Activated CD4-positive, alpha-beta memory T cell treated with anti-CD3 and anti-CD28 coated beads, Interleukin-2, amount 10 ng/mL, durations not matched to agents 7 days and 5 days (primary cell): Measurements from ENCODE around the gene IL11. TPM values are rescaled to one million over a fixed set of nuclear protein-coding genes. Genes with fewer than 3 reads are reported as not detected.

ENCODE experiments used
- CTCF ChIA-PET: fragments of 350-600 bp; sonication (Branson Sonifier 250); formaldehyde crosslinking; loops from one replicate; lab custom pipeline; 2021; ENCODE audit warnings: antibody characterized with exemption, inconsistent platforms; lab: Charles Lee
- POLR2A ChIA-PET: fragments of 350-600 bp; sonication (Branson Sonifier 250); formaldehyde crosslinking; loops from one replicate; lab custom pipeline; 2021; ENCODE audit warnings: antibody characterized with exemption; lab: Charles Lee
- DNase-seq: peaks from one replicate; pipeline ENCODE4 v3.0.0-alpha.2; 2020
- H3K27ac Mint-ChIP-seq: one replicate; pipeline ENCODE4 v1.8.0; 2021; ENCODE audit warnings: mild to moderate bottlenecking, mixed read lengths
- H3K27me3 Mint-ChIP-seq: one replicate; pipeline ENCODE4 v1.8.0; 2021; ENCODE audit warnings: mixed read lengths
- H3K36me3 Mint-ChIP-seq: one replicate; pipeline ENCODE4 v1.8.0; 2021; ENCODE audit warnings: low read depth, mixed read lengths
- H3K4me1 Mint-ChIP-seq: one replicate; pipeline ENCODE4 v1.8.0; 2021; ENCODE audit warnings: mixed read lengths
- H3K4me3 Mint-ChIP-seq: one replicate; pipeline ENCODE4 v1.8.0; 2021; ENCODE audit warnings: mild to moderate bottlenecking, mixed read lengths
- H3K9me3 Mint-ChIP-seq: one replicate; pipeline ENCODE4 v1.8.0; 2021; ENCODE audit warnings: mixed read lengths
- total RNA-seq, 2 experiments: library from RNA; stranded (reverse); gene quantifications; one replicate each; pipeline ENCODE4 v1.2.3, GENCODE V29; 2021

The IL11 gene
- total RNA-seq, 2 experiments from 2014 or later = 0.48 TPM; not detected in 1

- DNase-seq = no peak
- Mint-ChIP-seq H3K9me3 (no peaks in the 10 kb centered on the region), H3K36me3 (peaks cover 58% of the 10 kb centered on the region), H3K27ac (no peak overlapping the region), H3K4me1 (peaks cover 48% of the 10 kb centered on the region), H3K27me3 (no peaks in the 10 kb centered on the region), H3K4me3 (peak overlapping the region; percentile 13)
- POLR2A ChIA-PET = interaction anchor here (10.0 kb wide), 1 partner anchor 12 kb away, joined by 224 read pairs; the partner anchor contains the start of gene UBE2S
- CTCF ChIA-PET = no interaction called here
Measured at GRCh38 chr19:55389386-55390317, 19.4 kb upstream of the IL11 start.

- ChIA-PET CTCF (interaction anchor here (1.7 kb wide), 1 partner anchor 30 kb away, joined by 5 read pairs; no protein-coding TSS in a partner anchor), POLR2A (interaction anchor here (0.8 to 10.0 kb wide), 4 partner anchors 14 to 133 kb away, joined by 3 to 224 read pairs (median 12); partner anchors contain the start of genes KMT5C and UBE2S)
- no peaks in the 10 kb centered on the region for H3K9me3 Mint-ChIP-seq
- H3K36me3 Mint-ChIP-seq = peaks cover 58% of the 10 kb centered on the region
- no peaks in the 10 kb centered on the region for H3K27me3 Mint-ChIP-seq
- H3K27ac Mint-ChIP-seq = no peak overlapping the region
- peak overlapping the region; percentile 100 for H3K4me3 Mint-ChIP-seq
- DNase-seq = no peak
- peaks cover 58% of the 10 kb centered on the region for H3K4me1 Mint-ChIP-seq
Measured at GRCh38 chr19:55387736-55388497, 17.7 kb upstream of the IL11 start.

- no peak for DNase-seq
- POLR2A ChIA-PET = interaction anchor here (1.1 to 10.0 kb wide), 7 partner anchors 15 to 133 kb away, joined by 3 to 224 read pairs (median 4); partner anchors contain the start of genes KMT5C and UBE2S
- H3K27me3 Mint-ChIP-seq = no peaks in the 10 kb centered on the region
- CTCF ChIA-PET = no interaction called here
- peaks cover 71% of the 10 kb centered on the region for H3K4me1 Mint-ChIP-seq
- H3K4me3 Mint-ChIP-seq = peak overlapping the region; percentile 100
- peaks cover 61% of the 10 kb centered on the region for H3K36me3 Mint-ChIP-seq
- H3K27ac Mint-ChIP-seq = peak overlapping the region; percentile 98
- no peaks in the 10 kb centered on the region for H3K9me3 Mint-ChIP-seq
Measured at GRCh38 chr19:55386493-55386971, 16.3 kb upstream of the IL11 start.

- peak within 1 kb of the TSS; percentile 98 for H3K27ac Mint-ChIP-seq
- peaks cover 63% of the 10 kb centered on the region for H3K36me3 Mint-ChIP-seq
- H3K4me1 Mint-ChIP-seq = peaks cover 73% of the 10 kb centered on the region
- ChIA-PET CTCF (no interaction called here), POLR2A (interaction anchor here (1.1 to 10.0 kb wide), 7 partner anchors 16 to 133 kb away, joined by 3 to 224 read pairs (median 4); partner anchors contain the start of genes KMT5C and UBE2S)
- H3K4me3 Mint-ChIP-seq = peak within 1 kb of the TSS; percentile 100
- DNase-seq = peak; percentile 99
- H3K9me3 Mint-ChIP-seq = no peaks in the 10 kb centered on the region
- no peaks in the 10 kb centered on the region for H3K27me3 Mint-ChIP-seq
Measured at GRCh38 chr19:55385724-55386492, 15.6 kb upstream of the IL11 start, which contains the start of gene RPL28. Gene RPL28, plus strand, starts transcription at chr19:55385932. Its CDS starts 426 bp downstream, at chr19:55386358.

- Mint-ChIP-seq H3K27me3 (no peaks in the 10 kb centered on the region), H3K9me3 (no peaks in the 10 kb centered on the region), H3K4me3 (peak overlapping the region; percentile 100), H3K4me1 (peaks cover 69% of the 10 kb centered on the region), H3K27ac (peak overlapping the region; percentile 98), H3K36me3 (peaks cover 55% of the 10 kb centered on the region)
- ChIA-PET CTCF (interaction anchor here (1.0 to 2.4 kb wide), 12 partner anchors 11 to 269 kb away, joined by 3 to 30 read pairs (median 6); partner anchors contain the start of genes U2AF2 and ZNF865), POLR2A (interaction anchor here (0.8 to 10.0 kb wide), 21 partner anchors 9 to 305 kb away, joined by 3 to 224 read pairs (median 7); partner anchors contain the start of genes HSPBP1, KMT5C, PPP1R12C and PPP6R1)
- DNase-seq = peak; percentile 97
Measured at GRCh38 chr19:55384920-55385723, 14.9 kb upstream of the IL11 start.

- peak within 1 kb of the TSS; percentile 98 for H3K27ac Mint-ChIP-seq
- no peaks in the 10 kb centered on the region for H3K27me3 Mint-ChIP-seq
- peaks cover 61% of the 10 kb centered on the region for H3K4me1 Mint-ChIP-seq
- H3K36me3 Mint-ChIP-seq = peaks cover 49% of the 10 kb centered on the region
- no peaks in the 10 kb centered on the region for H3K9me3 Mint-ChIP-seq
- CTCF ChIA-PET = interaction anchor here (1.0 to 2.4 kb wide), 15 partner anchors 12 to 270 kb away, joined by 3 to 30 read pairs (median 6); partner anchors contain the start of genes HSPBP1, KMT5C, U2AF2 and UBE2S
- POLR2A ChIA-PET = interaction anchor here (0.8 to 3.4 kb wide), 21 partner anchors 9 to 304 kb away, joined by 3 to 77 read pairs (median 7); partner anchors contain the start of genes FIZ1, HSPBP1, KMT5C and PPP1R12C
- peak; percentile 58 for DNase-seq
- H3K4me3 Mint-ChIP-seq = peak within 1 kb of the TSS; percentile 100
Measured at GRCh38 chr19:55384131-55384919, 14.1 kb upstream of the IL11 start, which contains the start of gene TMEM238. Gene TMEM238, minus strand, starts transcription at chr19:55384292. Its CDS starts 33 bp downstream, at chr19:55384259.

- ChIA-PET POLR2A (interaction anchor here (1.1 to 3.4 kb wide), 21 partner anchors 8 to 303 kb away, joined by 3 to 77 read pairs (median 7); partner anchors contain the start of genes FIZ1, HSPBP1, KMT5C and PPP1R12C), CTCF (interaction anchor here (1.2 to 2.4 kb wide), 13 partner anchors 20 to 321 kb away, joined by 3 to 30 read pairs (median 6); partner anchors contain the start of genes HSPBP1, KMT5C, RDH13 and UBE2S)
- H3K9me3 Mint-ChIP-seq = no peaks in the 10 kb centered on the region
- H3K27ac Mint-ChIP-seq = peak overlapping the region; percentile 88
- H3K36me3 Mint-ChIP-seq = peaks cover 44% of the 10 kb centered on the region
- DNase-seq = peak; percentile 29
- H3K27me3 Mint-ChIP-seq = no peaks in the 10 kb centered on the region
- peaks cover 53% of the 10 kb centered on the region for H3K4me1 Mint-ChIP-seq
- H3K4me3 Mint-ChIP-seq = peak overlapping the region; percentile 85
Measured at GRCh38 chr19:55383279-55384130, 13.2 kb upstream of the IL11 start.

- Mint-ChIP-seq H3K27ac (peak overlapping the region; percentile 88), H3K27me3 (no peaks in the 10 kb centered on the region), H3K9me3 (no peaks in the 10 kb centered on the region), H3K36me3 (peaks cover 35% of the 10 kb centered on the region), H3K4me1 (peaks cover 44% of the 10 kb centered on the region), H3K4me3 (peak overlapping the region; percentile 85)
- DNase-seq = no peak
- POLR2A ChIA-PET = interaction anchor here (0.6 to 3.4 kb wide), 9 partner anchors 10 to 132 kb away, joined by 3 to 77 read pairs (median 16); partner anchors contain the start of genes KMT5C, PPP6R1 and UBE2S
- CTCF ChIA-PET = interaction anchor here (1.5 to 2.4 kb wide), 4 partner anchors 43 to 320 kb away, joined by 3 to 30 read pairs (median 10); partner anchors contain the start of genes KMT5C and RDH13
Measured at GRCh38 chr19:55382522-55383054, 12.3 kb upstream of the IL11 start.

GRCh38 chr19:55382013-55382412, 11.8 kb upstream of the IL11 start:
- Mint-ChIP-seq H3K4me1 (peaks cover 38% of the 10 kb centered on the region), H3K36me3 (peaks cover 29% of the 10 kb centered on the region), H3K4me3 (peak overlapping the region; percentile 85), H3K27ac (no peak overlapping the region), H3K9me3 (no peaks in the 10 kb centered on the region), H3K27me3 (no peaks in the 10 kb centered on the region)
- CTCF ChIA-PET = interaction anchor here (0.6 kb wide), 1 partner anchor 240 kb away, joined by 4 read pairs; no protein-coding TSS in a partner anchor
- POLR2A ChIA-PET = interaction anchor here (0.6 to 3.4 kb wide), 3 partner anchors 9 to 131 kb away, joined by 3 to 17 read pairs (median 3); no protein-coding TSS in a partner anchor
- no peak for DNase-seq
